CD14-positive monocyte (primary cell): Measurements from ENCODE around the gene SSR4. TPM values are rescaled to one million over a fixed set of nuclear protein-coding genes. Genes with fewer than 3 reads are reported as not detected.
A peak's percentile ranks its signal among the peaks of the same experiment; 100 is the strongest.

Experiments
- DNase-seq, 3 donors: peaks; one replicate each; pipeline ENCODE4 v3.0.0-alpha.2; 2011 to 2022
- H2AFZ ChIP-seq: 2 replicates; pipeline ENCODE4 v1.6.0; 2012; ENCODE audit warnings: mild to moderate bottlenecking, low read depth, low read length, inconsistent platforms; ENCODE audit not compliant: insufficient read depth, poor library complexity, severe bottlenecking
- H3K27ac ChIP-seq, 2 donors: 1 replicate in 1 of 2; 2 replicates in 1 of 2; pipeline ENCODE4 v1.5.1; 2012 to 2013; ENCODE audit warnings: low read length in 2 of 2, control low read depth in 1 of 2, inconsistent platforms in 1 of 2, low read depth in 1 of 2, mild to moderate bottlenecking in 1 of 2
- H3K27me3 ChIP-seq, 2 donors: one replicate each; pipeline versions ENCODE4 v1.6.0 to v1.6.1; 2011 to 2013; ENCODE audit warnings: low read length in 2 of 2; ENCODE audit not compliant: control insufficient read depth in 2 of 2, insufficient read depth in 2 of 2
- H3K36me3 ChIP-seq, 2 donors: replicated peaks in 1 of 2; 1 replicate in 1 of 2; 2 replicates in 1 of 2; pipeline versions ENCODE4 v1.5.1 to v1.6.1; 2012 to 2013; ENCODE audit warnings: low read length in 2 of 2, control low read depth in 1 of 2, inconsistent platforms in 1 of 2, mild to moderate bottlenecking in 1 of 2; ENCODE audit not compliant: insufficient read depth in 2 of 2, control insufficient read depth in 1 of 2
- H3K4me1 ChIP-seq, 2 donors: 1 replicate in 1 of 2; 2 replicates in 1 of 2; pipeline versions ENCODE4 v1.5.1 to v1.6.1; 2012 to 2013; ENCODE audit warnings: low read length in 2 of 2, control low read depth in 1 of 2, inconsistent platforms in 1 of 2, mild to moderate bottlenecking in 1 of 2, moderate library complexity in 1 of 2; ENCODE audit not compliant: insufficient read depth in 2 of 2, control insufficient read depth in 1 of 2
- H3K4me2 ChIP-seq: replicated peaks from 2 replicates; pipeline ENCODE3; 2012; ENCODE audit warnings: low read length, moderate library complexity, mild to moderate bottlenecking; ENCODE audit not compliant: poor library complexity, severe bottlenecking; ENCODE audit errors: extremely low read depth
- H3K4me3 ChIP-seq, 3 experiments: fragments of 200-600 bp in 1 of 3; sonication (generic) in 1 of 3; replicated peaks in 1 of 3; 1 replicate in 2 of 3; 2 replicates in 1 of 3; pipeline ENCODE4 v1.5.1; 2011 to 2013; ENCODE audit warnings: low read length in 3 of 3, mild to moderate bottlenecking in 3 of 3, control low read depth in 2 of 3, low read depth in 2 of 3, inconsistent platforms in 1 of 3, moderate library complexity in 1 of 3
- H3K79me2 ChIP-seq: 2 replicates; pipeline ENCODE4 v1.6.0; 2012; ENCODE audit warnings: mild to moderate bottlenecking, control low read depth, inconsistent platforms, low read length, moderate library complexity; ENCODE audit not compliant: insufficient read depth
- H3K9ac ChIP-seq: 2 replicates; pipeline ENCODE4 v1.6.0; 2017; ENCODE audit warnings: low read length, mild to moderate bottlenecking; ENCODE audit not compliant: insufficient read depth, poor library complexity, severe bottlenecking
- H3K9me3 ChIP-seq, 2 donors: replicated peaks in 1 of 2; 1 replicate in 1 of 2; 2 replicates in 1 of 2; pipeline versions ENCODE4 v1.5.1 to v1.6.1; 2012 to 2013; ENCODE audit warnings: low read length in 2 of 2, control low read depth in 1 of 2; ENCODE audit not compliant: control insufficient read depth in 1 of 2, insufficient read depth in 1 of 2
- H4K20me1 ChIP-seq: 2 replicates; pipeline ENCODE4 v1.6.0; 2012; ENCODE audit warnings: mild to moderate bottlenecking, low read length, control low read depth, moderate library complexity; ENCODE audit not compliant: insufficient read depth
- H3K27ac Mint-ChIP-seq, 7 donors: one replicate each; pipeline ENCODE4 v1.8.0; 2020; ENCODE audit warnings: mild to moderate bottlenecking in 7 of 7, mixed read lengths in 7 of 7, moderate library complexity in 6 of 7, inconsistent platforms in 2 of 7
- H3K27me3 Mint-ChIP-seq, 3 donors: one replicate each; pipeline ENCODE4 v1.8.0; 2021 to 2022; ENCODE audit warnings: low read depth in 3 of 3, mild to moderate bottlenecking in 3 of 3, mixed read lengths in 3 of 3, moderate library complexity in 3 of 3, inconsistent platforms in 1 of 3
- H3K36me3 Mint-ChIP-seq, 2 donors: one replicate each; pipeline ENCODE4 v1.8.0; 2020; ENCODE audit warnings: mixed read lengths in 2 of 2, inconsistent platforms in 1 of 2, mild to moderate bottlenecking in 1 of 2
- H3K4me1 Mint-ChIP-seq: one replicate; pipeline ENCODE4 v1.8.0; 2020; ENCODE audit warnings: mild to moderate bottlenecking, mixed read lengths
- H3K4me3 Mint-ChIP-seq, 2 donors: one replicate each; pipeline ENCODE4 v1.8.0; 2020; ENCODE audit warnings: mild to moderate bottlenecking in 2 of 2, mixed read lengths in 2 of 2, moderate library complexity in 1 of 2
- H3K9me3 Mint-ChIP-seq, 7 donors: one replicate each; pipeline ENCODE4 v1.8.0; 2020 to 2022; ENCODE audit warnings: mixed read lengths in 7 of 7, mild to moderate bottlenecking in 6 of 7, moderate library complexity in 6 of 7, inconsistent platforms in 2 of 7
- WGBS: methylation state at CpG from one replicate; pipeline ENCODE4 v1.1.5; 2013; ENCODE audit warnings: missing lambda C conversion rate; ENCODE audit not compliant: insufficient coverage; 5-methylcytosine and 5-hydroxymethylcytosine counted together
- intact Hi-C, 2 donors: fragments of 100-400 bp; cut with micrococcal nuclease; formaldehyde crosslinking; loops; one replicate each; pipeline versions ENCODE4 v1.15.0 to v1.15.1; 2023
- polyA plus RNA-seq, 3 donors: library from polyadenylated mRNA; depleted of rRNA in 1 of 3; unstranded in 2 of 3; stranded (reverse) in 1 of 3; fragments of 300-500 nt in 2 of 3; fragments of >200 nt in 1 of 3; fragmentation: Illumina TruSeq in 2 of 3; gene quantifications; 1 replicate in 2 of 3; 2 replicates in 1 of 3; pipeline ENCODE4 v1.2.3, GENCODE V29; 2012 to 2021
- TF ChIP-seq, protein P1 (sequence below): fragments of 200-600 bp; IDR thresholded peaks from one replicate; pipeline ENCODE4 v1.8.0; 2022; ENCODE audit warnings: antibody characterized with exemption, mild to moderate bottlenecking

Gene SSR4
- polyA plus RNA-seq, 3 donors: 201 to 419 (median 362) TPM

DNA sequence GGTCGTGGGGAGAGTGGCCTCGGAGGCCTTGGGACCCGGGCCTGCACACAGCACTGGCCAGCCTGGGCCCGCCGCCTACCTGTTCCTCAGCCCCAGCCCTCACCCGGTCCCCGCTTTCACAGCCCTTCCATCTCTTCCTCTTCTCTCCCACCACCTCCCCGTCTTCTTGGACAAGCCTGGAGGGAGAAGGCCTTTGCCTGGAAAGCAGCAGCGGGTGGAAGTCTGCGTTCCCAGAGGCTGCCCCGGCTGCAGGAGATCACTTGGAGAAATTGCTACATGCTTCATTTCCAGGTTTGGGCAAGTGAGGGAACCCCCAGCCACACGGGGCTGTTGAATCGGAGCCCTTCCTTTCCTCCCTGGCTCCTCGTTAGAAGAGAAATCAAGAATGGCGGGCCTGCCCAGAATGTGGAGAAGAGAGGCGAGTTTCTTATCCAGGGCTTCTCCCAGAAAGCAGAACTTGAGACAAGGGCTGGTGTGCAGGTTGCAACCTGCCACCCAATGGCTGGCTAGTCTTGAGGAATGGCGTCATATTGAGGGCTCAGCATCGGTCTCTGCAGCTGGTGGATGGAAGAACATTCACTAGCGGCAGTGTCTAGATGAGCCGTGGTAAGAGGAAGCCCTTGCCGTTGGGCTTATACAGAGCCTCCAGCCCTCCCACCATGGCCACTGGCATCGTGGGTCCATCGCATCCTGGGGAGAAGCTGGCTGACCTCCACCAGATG, 37.1 kb downstream of the SSR4 start:
- TF ChIP-seq, protein P1, sequence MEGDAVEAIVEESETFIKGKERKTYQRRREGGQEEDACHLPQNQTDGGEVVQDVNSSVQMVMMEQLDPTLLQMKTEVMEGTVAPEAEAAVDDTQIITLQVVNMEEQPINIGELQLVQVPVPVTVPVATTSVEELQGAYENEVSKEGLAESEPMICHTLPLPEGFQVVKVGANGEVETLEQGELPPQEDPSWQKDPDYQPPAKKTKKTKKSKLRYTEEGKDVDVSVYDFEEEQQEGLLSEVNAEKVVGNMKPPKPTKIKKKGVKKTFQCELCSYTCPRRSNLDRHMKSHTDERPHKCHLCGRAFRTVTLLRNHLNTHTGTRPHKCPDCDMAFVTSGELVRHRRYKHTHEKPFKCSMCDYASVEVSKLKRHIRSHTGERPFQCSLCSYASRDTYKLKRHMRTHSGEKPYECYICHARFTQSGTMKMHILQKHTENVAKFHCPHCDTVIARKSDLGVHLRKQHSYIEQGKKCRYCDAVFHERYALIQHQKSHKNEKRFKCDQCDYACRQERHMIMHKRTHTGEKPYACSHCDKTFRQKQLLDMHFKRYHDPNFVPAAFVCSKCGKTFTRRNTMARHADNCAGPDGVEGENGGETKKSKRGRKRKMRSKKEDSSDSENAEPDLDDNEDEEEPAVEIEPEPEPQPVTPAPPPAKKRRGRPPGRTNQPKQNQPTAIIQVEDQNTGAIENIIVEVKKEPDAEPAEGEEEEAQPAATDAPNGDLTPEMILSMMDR: no peak
- H3K27me3 ChIP-seq: peaks cover 40 to 61% of the 10 kb centered on the region in 2 donors
- no peaks in the 10 kb centered on the region for H4K20me1 ChIP-seq
- peaks cover 48 to 65% (median 62%) of the 10 kb centered on the region in 3 donors for H3K27me3 Mint-ChIP-seq
- no peak overlapping the region for H3K4me2 ChIP-seq
- no peak overlapping the region for H3K27ac ChIP-seq
- no peaks in the 10 kb centered on the region for H3K4me1 ChIP-seq
- no peaks in the 10 kb centered on the region for H3K36me3 ChIP-seq
- H3K4me1 Mint-ChIP-seq: no peaks in the 10 kb centered on the region
- DNase-seq: no peak
- H3K36me3 Mint-ChIP-seq: no peaks in the 10 kb centered on the region
- H2AFZ ChIP-seq: no peak overlapping the region
- H3K79me2 ChIP-seq: no peaks in the 10 kb centered on the region
- 74% methylated on average over 3 of the region's 23 CpGs for WGBS
- H3K9ac ChIP-seq: no peak overlapping the region
- H3K27ac Mint-ChIP-seq: no peak overlapping the region
- peaks cover 0 to 21% of the 10 kb centered on the region in 2 donors for H3K9me3 ChIP-seq
- intact Hi-C loops: no loop called here
- H3K4me3 ChIP-seq: no peak overlapping the region
- H3K9me3 Mint-ChIP-seq: peaks cover 0 to 28% (median 20%) of the 10 kb centered on the region in 7 donors
- H3K4me3 Mint-ChIP-seq: peak overlapping the region in 1 of 2 donors; percentile 78

DNA sequence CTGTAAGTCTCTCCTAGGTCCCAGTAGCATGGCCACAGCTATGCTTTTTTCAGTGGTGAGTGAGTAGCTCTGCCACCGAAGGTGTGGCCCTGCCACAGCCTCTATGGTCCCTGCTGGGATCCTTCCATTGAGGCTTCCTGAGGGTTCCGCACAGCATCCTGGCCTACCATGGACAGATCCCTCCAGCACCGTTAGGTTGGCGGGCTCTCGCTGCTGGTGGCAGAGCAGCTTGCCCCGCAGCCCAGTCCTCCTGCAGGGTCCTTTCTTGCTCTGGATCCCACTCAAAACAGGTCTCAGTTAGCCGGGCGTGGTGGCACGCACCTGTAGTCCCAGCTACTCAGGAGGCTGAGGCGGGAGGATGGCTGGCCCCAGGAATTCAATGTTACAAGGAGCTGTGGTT, 38.3 kb downstream of the SSR4 start:
- peak overlapping the region in 1 of 2 donors; percentile 49 for H3K4me3 Mint-ChIP-seq
- no peak for DNase-seq

More for the DNA sequence above, 38.3 kb downstream of the SSR4 start:
- Histone ChIP-seq H3K9ac (no peak overlapping the region), H3K4me2 (no peak overlapping the region), H3K27me3 (peaks cover 30 to 50% of the 10 kb centered on the region in 2 donors), H3K9me3 (peaks cover 0 to 21% of the 10 kb centered on the region in 2 donors), H4K20me1 (no peaks in the 10 kb centered on the region), H3K4me1 (no peaks in the 10 kb centered on the region), H3K4me3 (no peak overlapping the region), H3K79me2 (no peaks in the 10 kb centered on the region), H3K36me3 (no peaks in the 10 kb centered on the region), H2AFZ (no peak overlapping the region), H3K27ac (no peak overlapping the region)
- H3K27ac Mint-ChIP-seq: no peak overlapping the region
- intact Hi-C loops: no loop called here
- WGBS: 94% methylated on average over 7 of the region's 10 CpGs
- no peaks in the 10 kb centered on the region for H3K36me3 Mint-ChIP-seq
- no peaks in the 10 kb centered on the region for H3K4me1 Mint-ChIP-seq
- TF ChIP-seq, protein P1: no peak
- H3K9me3 Mint-ChIP-seq: peaks cover 0 to 28% (median 19%) of the 10 kb centered on the region in 7 donors
- peaks cover 38 to 56% (median 54%) of the 10 kb centered on the region in 3 donors for H3K27me3 Mint-ChIP-seq
